GM12878 (cell line): Measurements from ENCODE around the gene GLO1.

Experiments
- ATF2 ChIP-seq: IDR thresholded peaks from 2 replicates; pipeline ENCODE4 v1.6.1; 2012; ENCODE audit warnings: low read length, inconsistent platforms
- BCL11A ChIP-seq: IDR thresholded peaks from 2 replicates; pipeline ENCODE4 v1.6.1; 2011; ENCODE audit warnings: low read depth, low read length
- CEBPZ ChIP-seq: fragments of 150-350 bp; IDR thresholded peaks from 2 replicates; pipeline ENCODE4 v1.6.1; 2016; ENCODE audit warnings: low read depth, low read length
- CHD2 ChIP-seq: IDR thresholded peaks from 2 replicates; pipeline ENCODE4 v1.6.1; 2011; ENCODE audit warnings: low read depth, low read length, improper control_type of control experiment, borderline replicate concordance
- CTCF ChIP-seq, 3 experiments: IDR thresholded peaks in 2 of 3; conservative IDR thresholded peaks in 1 of 3; 2 replicates each; pipeline ENCODE4 v1.5.1; 2011; ENCODE audit warnings: low read depth in 3 of 3, low read length in 3 of 3, mild to moderate bottlenecking in 3 of 3, control low read depth in 2 of 3, moderate library complexity in 2 of 3, inconsistent platforms in 1 of 3, mixed read lengths in 1 of 3; ENCODE audit not compliant: control insufficient read depth in 2 of 3, insufficient read depth in 1 of 3; ENCODE audit errors: extremely low read depth in 1 of 3
- EZH2 ChIP-seq: IDR thresholded peaks from 2 replicates; pipeline ENCODE4 v1.6.1; 2012; ENCODE audit warnings: low read depth, mild to moderate bottlenecking, control low read depth, inconsistent platforms, low read length, borderline replicate concordance; ENCODE audit not compliant: control insufficient read depth
- FOS ChIP-seq: IDR thresholded peaks from 3 replicates; pipeline ENCODE4 v1.6.1; 2011; ENCODE audit warnings: borderline replicate concordance; ENCODE audit not compliant: insufficient read length; ENCODE audit errors: extremely low read depth
- HDGF ChIP-seq: fragments of 450-650 bp; IDR thresholded peaks from 2 replicates; pipeline ENCODE4 v1.6.1; 2016; ENCODE audit warnings: antibody characterized with exemption
- KDM1A ChIP-seq: fragments of 200-600 bp; sonication (generic); IDR thresholded peaks from 2 replicates; pipeline ENCODE4 v1.6.1; 2016; ENCODE audit warnings: borderline replicate concordance
- POLR2A ChIP-seq: IDR thresholded peaks from 2 replicates; pipeline ENCODE4 v1.6.1; 2011; ENCODE audit warnings: low read depth, mild to moderate bottlenecking, low read length
- POLR2AphosphoS5 ChIP-seq: IDR thresholded peaks from 2 replicates; pipeline ENCODE4 v1.6.1; 2011; ENCODE audit warnings: mild to moderate bottlenecking, low read length, inconsistent platforms
- SIN3A ChIP-seq: IDR thresholded peaks from 2 replicates; pipeline ENCODE4 v1.6.1; 2012; ENCODE audit warnings: low read depth, low read length, improper control_type of control experiment
- SMC3 ChIP-seq: IDR thresholded peaks from 2 replicates; pipeline ENCODE4 v1.6.1; 2011; ENCODE audit warnings: low read length, improper control_type of control experiment, borderline replicate concordance

- TF ChIP-seq CTCF (IDR thresholded peaks at IDR 0.05 in 2 of 3, conservative IDR thresholded peaks at IDR 0.05 in 1 of 3; ENCODE audit: control insufficient read depth in 2 of 3, extremely low read depth in 1 of 3, insufficient read depth in 1 of 3, low read depth in 3 of 3, low read length in 3 of 3) (no peak), POLR2AphosphoS5 (no peak), POLR2A (no peak), CHD2 (no peak), BCL11A (no peak), SMC3 (no peak), CEBPZ (no peak), FOS (no peak), ATF2 (no peak), SIN3A (no peak), KDM1A (no peak), EZH2 (no peak), HDGF (no peak)
Observed at GRCh38 chr6:38736951-38737350, 34.0 kb upstream of the GLO1 start.
